Natural killer cell (primary cell): ENCODE data around the gene CEBPE. TPM values are rescaled to one million over a fixed set of nuclear protein-coding genes. Genes with fewer than 3 reads are reported as not detected.

Experiments used
- ATAC-seq, 3 donors: fragments of 150-1000 bp in 2 of 3; fragments of 200-7000 bp in 1 of 3; cut with Tn5 transposase; 1 replicate in 1 of 3; 2 replicates in 2 of 3; pipeline ENCODE4 v1.10.0; 2021; ENCODE audit warnings: mild to moderate bottlenecking in 2 of 3, moderate library complexity in 2 of 3
- DNase-seq, 2 donors: peaks; one replicate each; pipeline versions ENCODE4 v3.0.0 to v3.0.0-alpha.2; 2013 to 2021; ENCODE audit warnings: mixed read lengths in 1 of 2
- H3K27ac ChIP-seq: one replicate; pipeline ENCODE4 v1.5.1; 2013; ENCODE audit warnings: mild to moderate bottlenecking, low read length
- H3K27me3 ChIP-seq: one replicate; pipeline ENCODE4 v1.6.1; 2013; ENCODE audit warnings: low read length; ENCODE audit not compliant: control insufficient read depth, insufficient read depth
- H3K36me3 ChIP-seq: one replicate; pipeline ENCODE4 v1.6.1; 2013; ENCODE audit warnings: low read length; ENCODE audit not compliant: control insufficient read depth, insufficient read depth
- H3K4me1 ChIP-seq: one replicate; pipeline ENCODE4 v1.6.1; 2013; ENCODE audit warnings: low read length; ENCODE audit not compliant: control insufficient read depth, insufficient read depth
- H3K4me3 ChIP-seq: one replicate; pipeline ENCODE4 v1.5.1; 2013; ENCODE audit warnings: low read length
- H3K9me3 ChIP-seq: one replicate; pipeline ENCODE4 v1.6.1; 2013; ENCODE audit warnings: low read length; ENCODE audit not compliant: control insufficient read depth, insufficient read depth
- H3K27ac Mint-ChIP-seq, 2 donors: one replicate each; pipeline ENCODE4 v1.8.0; 2022; ENCODE audit warnings: mild to moderate bottlenecking in 2 of 2, mixed read lengths in 2 of 2, moderate library complexity in 1 of 2
- H3K27me3 Mint-ChIP-seq, 2 donors: one replicate each; pipeline ENCODE4 v1.8.0; 2022; ENCODE audit warnings: low read depth in 2 of 2, mixed read lengths in 2 of 2
- H3K36me3 Mint-ChIP-seq: one replicate; pipeline ENCODE4 v1.8.0; 2022; ENCODE audit warnings: mixed read lengths
- H3K4me1 Mint-ChIP-seq, 2 donors: one replicate each; pipeline ENCODE4 v1.8.0; 2022; ENCODE audit warnings: mixed read lengths in 2 of 2
- H3K4me3 Mint-ChIP-seq: one replicate; pipeline ENCODE4 v1.8.0; 2022; ENCODE audit warnings: mild to moderate bottlenecking, moderate library complexity, mixed read lengths
- H3K9me3 Mint-ChIP-seq, 2 donors: one replicate each; pipeline ENCODE4 v1.8.0; 2022; ENCODE audit warnings: mixed read lengths in 2 of 2
- CTCF ChIP-seq: fragments of 200-600 bp; IDR thresholded peaks from one replicate; pipeline ENCODE4 v1.8.0; 2022; ENCODE audit warnings: antibody characterized with exemption
- WGBS: methylation state at CpG from one replicate; pipeline ENCODE4 v1.1.7; 2013; ENCODE audit warnings: missing lambda C conversion rate; ENCODE audit not compliant: insufficient coverage; 5-methylcytosine and 5-hydroxymethylcytosine counted together
- intact Hi-C: fragments of 100-400 bp; cut with micrococcal nuclease; formaldehyde crosslinking; loops from one replicate; pipeline ENCODE4 v1.14.2; 2022
- total RNA-seq, 4 donors: library from RNA; stranded (reverse); fragments of 120-200 nt in 1 of 4; gene quantifications; one replicate each; pipeline versions ENCODE4 v1.2.3 to v1.2.4, GENCODE V29; 2013 to 2022

The CEBPE gene
- total RNA-seq, 3 donors from 2014 or later (not counting 1 experiment from before 2014, with no cell fraction given): not detected

- Histone ChIP-seq H3K4me1 (no peaks in the 10 kb centered on the region), H3K9me3 (no peaks in the 10 kb centered on the region), H3K4me3 (no peak overlapping the region), H3K27me3 (no peaks in the 10 kb centered on the region), H3K27ac (no peak overlapping the region), H3K36me3 (no peaks in the 10 kb centered on the region)
- Mint-ChIP-seq H3K27ac (no peak overlapping the region), H3K4me3 (no peak overlapping the region), H3K4me1 (no peaks in the 10 kb centered on the region), H3K9me3 (no peaks in the 10 kb centered on the region), H3K27me3 (peaks cover 0 to 5% of the 10 kb centered on the region in 2 donors), H3K36me3 (no peaks in the 10 kb centered on the region)
- WGBS: 82% methylated on average over 4 of the region's 4 CpGs
- TF ChIP-seq CTCF: no peak
- intact Hi-C loops: no loop called here
- no peak for DNase-seq
- no peak for ATAC-seq
Measured at GRCh38 chr14:23142826-23143225, 23.8 kb upstream of the CEBPE start.

GRCh38 chr14:23141706-23142444 is 22.8 kb upstream of the CEBPE start:
- Mint-ChIP-seq H3K27ac (no peak overlapping the region), H3K4me3 (no peak overlapping the region), H3K27me3 (peaks cover 0 to 2% of the 10 kb centered on the region in 2 donors), H3K9me3 (no peaks in the 10 kb centered on the region), H3K4me1 (no peaks in the 10 kb centered on the region), H3K36me3 (no peaks in the 10 kb centered on the region)
- intact Hi-C loops: no loop called here
- no peak for TF ChIP-seq CTCF
- Histone ChIP-seq H3K9me3 (no peaks in the 10 kb centered on the region), H3K4me3 (no peak overlapping the region), H3K27ac (no peak overlapping the region), H3K27me3 (no peaks in the 10 kb centered on the region), H3K36me3 (no peaks in the 10 kb centered on the region), H3K4me1 (no peaks in the 10 kb centered on the region)
- ATAC-seq: no peak
- 88% methylated on average over 6 of the region's 7 CpGs for whole genome bisulfite sequencing
- no peak for DNase-seq

- Mint-ChIP-seq H3K9me3 (no peaks in the 10 kb centered on the region), H3K4me1 (no peaks in the 10 kb centered on the region), H3K4me3 (no peak overlapping the region), H3K36me3 (no peaks in the 10 kb centered on the region), H3K27ac (no peak overlapping the region), H3K27me3 (peaks cover 0 to 2% of the 10 kb centered on the region in 2 donors)
- H3K4me3 ChIP-seq: no peak overlapping the region
- 90% methylated on average over 6 of the region's 6 CpGs for WGBS
- H3K27ac ChIP-seq: no peak overlapping the region
- DNase-seq: no peak
- no peaks in the 10 kb centered on the region for H3K4me1 ChIP-seq
- no peak for TF ChIP-seq CTCF
- no peaks in the 10 kb centered on the region for H3K27me3 ChIP-seq
- intact Hi-C loops: no loop called here
- no peaks in the 10 kb centered on the region for H3K9me3 ChIP-seq
- no peaks in the 10 kb centered on the region for H3K36me3 ChIP-seq
- no peak for ATAC-seq
Measured at GRCh38 chr14:23140371-23140770, 21.3 kb upstream of the CEBPE start.

GRCh38 chr14:23139874-23140273 is 20.8 kb upstream of the CEBPE start:
- H3K27me3 Mint-ChIP-seq: peaks cover 0 to 2% of the 10 kb centered on the region in 2 donors
- Histone ChIP-seq H3K9me3 (no peaks in the 10 kb centered on the region), H3K4me1 (no peaks in the 10 kb centered on the region), H3K27ac (no peak overlapping the region), H3K27me3 (no peaks in the 10 kb centered on the region), H3K36me3 (no peaks in the 10 kb centered on the region), H3K4me3 (no peak overlapping the region)
- no peaks in the 10 kb centered on the region for H3K4me1 Mint-ChIP-seq
- TF ChIP-seq CTCF: no peak
- no peaks in the 10 kb centered on the region for H3K9me3 Mint-ChIP-seq
- no peak overlapping the region for H3K27ac Mint-ChIP-seq
- intact Hi-C loops: no loop called here
- ATAC-seq (no peak), DNase-seq (no peak)
- 83% methylated on average over 2 of the region's 2 CpGs for WGBS
- no peaks in the 10 kb centered on the region for H3K36me3 Mint-ChIP-seq
- no peak overlapping the region for H3K4me3 Mint-ChIP-seq
